ENCODE data around the gene PER3.
A peak's percentile ranks its signal among the peaks of the same experiment; 100 is the strongest.

Gene PER3

DNA sequence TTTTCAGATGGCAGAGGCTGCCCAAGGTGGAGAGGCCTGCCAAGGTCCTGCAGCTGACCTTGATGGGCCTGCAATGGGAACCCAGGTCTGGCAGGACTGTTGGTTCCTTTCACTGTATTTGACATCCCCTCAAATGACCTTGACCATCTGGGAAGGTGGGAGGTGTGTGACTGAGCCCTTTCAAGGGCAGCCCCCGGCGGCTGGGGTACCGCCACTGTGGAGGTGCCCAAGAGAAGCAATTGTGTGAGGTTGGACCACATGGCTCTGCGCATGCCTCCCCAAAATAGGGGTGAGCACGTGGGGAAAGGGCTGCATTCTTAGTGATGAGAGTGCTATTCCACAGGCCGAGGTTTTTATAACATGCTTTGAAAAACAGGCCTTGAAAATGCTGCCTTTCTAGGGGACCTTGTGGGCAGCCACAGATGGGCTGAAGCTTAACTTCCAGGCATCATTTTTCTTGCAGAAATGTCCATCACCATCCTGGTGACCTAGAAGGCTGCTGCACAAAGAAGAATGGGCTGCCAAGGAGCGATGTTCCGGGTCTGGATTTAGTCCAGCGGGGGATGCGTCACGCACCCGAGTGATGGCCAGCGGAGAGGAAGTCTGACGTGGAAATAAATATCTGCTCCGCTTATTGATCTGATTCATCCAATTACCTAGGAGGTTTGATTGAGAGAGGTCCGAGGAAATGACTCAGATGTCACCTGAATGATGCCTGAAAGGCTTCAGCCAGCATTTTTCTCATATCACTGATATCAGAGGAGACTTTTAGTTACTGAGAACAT is 85.2 kb downstream of the PER3 start:
- DNase-seq: no peak

DNA sequence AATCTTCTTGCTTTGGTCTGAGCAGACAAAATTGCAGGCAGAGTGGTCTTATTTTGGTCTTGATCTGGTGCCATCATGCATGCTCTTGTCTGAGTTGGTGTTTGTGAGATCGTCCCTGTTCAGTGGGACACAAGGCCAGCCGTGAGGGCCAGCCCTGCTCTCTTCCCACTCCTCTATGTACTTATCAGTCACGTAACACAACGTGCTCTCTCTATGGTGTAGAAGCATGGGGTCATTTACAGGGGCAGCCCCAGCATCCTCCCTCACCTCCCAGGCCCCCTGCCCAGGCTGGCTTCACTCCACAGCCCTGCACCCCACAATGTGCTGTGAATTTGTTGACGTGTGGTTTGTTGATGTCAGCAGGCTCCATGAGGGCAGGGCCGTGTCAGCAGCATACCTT is 87.0 kb downstream of the PER3 start:
- DNase-seq: no peak

DNA sequence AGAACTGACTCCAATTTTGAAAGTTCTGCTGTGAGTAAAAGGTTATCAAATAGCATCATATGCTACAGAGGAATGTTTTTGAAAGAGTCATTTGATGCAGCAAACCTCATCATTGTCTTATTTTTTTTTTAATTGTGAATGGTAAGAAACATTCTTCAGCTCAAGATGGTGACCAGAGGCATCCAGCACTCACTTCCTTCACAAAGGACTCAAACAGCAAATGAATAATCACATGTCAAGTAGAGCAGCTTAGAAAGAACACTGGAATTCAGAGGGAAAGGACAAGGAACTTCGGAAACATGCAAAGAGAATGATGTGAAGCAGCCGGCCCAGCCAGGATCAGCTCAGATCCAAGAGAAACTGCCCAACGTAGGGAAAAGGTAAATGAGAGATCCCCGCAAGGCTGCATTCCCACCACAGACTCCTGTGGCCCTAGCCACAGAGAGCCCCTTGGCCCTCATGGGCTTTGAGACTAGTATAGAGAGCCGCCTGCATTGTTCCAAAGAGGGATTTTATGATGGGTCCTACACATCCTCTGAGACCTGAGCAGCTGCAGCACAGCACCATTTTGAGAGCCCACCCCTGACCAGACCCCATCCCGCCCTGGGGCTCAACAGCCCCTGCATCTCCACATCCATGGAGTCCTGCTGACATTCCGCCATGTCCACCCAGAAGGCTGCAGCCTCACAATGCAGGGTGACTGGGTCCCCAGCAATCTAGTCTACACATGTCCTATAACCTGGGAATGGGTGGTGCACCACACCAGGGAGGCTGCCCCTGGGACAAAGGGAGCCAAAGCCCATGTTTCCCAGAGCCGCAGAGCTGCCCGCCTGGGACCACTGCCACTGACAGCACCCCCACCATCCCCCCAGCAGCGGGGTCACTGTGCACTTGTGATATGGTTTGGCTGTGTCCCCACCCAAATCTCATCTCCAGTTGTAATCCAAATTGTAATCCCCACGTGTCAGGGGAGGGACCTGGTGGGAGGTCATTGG is 90.0 kb downstream of the PER3 start:
- no peak for DNase-seq

DNA sequence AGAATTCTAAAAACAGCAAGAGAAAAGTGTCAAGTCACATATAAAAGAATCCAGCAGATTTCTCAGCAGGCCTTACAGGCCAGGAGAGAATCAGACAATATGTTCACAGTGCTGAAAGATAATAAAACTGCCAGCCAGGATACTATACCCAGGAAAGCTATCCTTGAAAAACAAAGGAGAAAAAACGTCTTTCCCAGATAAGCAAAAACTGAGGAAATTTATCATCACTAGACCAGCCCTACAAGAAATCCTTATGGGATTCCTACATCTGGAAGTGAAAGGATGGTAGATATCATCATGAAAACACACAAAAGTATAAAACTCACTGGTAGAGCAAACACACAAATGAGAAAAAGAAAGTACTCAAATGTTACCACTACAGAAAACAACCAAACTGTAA is 93.9 kb downstream of the PER3 start:
- DNase-seq: no peak

DNA sequence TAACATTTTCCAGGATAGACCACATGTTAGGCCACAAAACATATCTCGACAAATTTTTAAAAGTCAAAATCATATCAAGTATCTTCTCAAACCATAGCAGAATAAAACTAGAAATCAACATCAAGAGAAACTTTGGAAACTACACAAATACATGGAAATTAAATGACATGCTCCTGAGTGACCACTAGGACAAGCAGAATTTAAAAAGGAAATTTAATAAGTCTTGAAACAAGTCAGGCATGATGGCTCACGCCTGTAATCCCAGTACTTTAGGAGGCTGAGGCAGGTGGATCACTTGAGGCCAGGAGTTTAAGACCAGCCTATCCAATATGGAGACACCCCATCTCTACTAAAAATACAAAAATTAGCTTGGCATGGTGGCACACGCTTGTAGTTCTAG is 95.1 kb downstream of the PER3 start:
- no peak for DNase-seq

DNA sequence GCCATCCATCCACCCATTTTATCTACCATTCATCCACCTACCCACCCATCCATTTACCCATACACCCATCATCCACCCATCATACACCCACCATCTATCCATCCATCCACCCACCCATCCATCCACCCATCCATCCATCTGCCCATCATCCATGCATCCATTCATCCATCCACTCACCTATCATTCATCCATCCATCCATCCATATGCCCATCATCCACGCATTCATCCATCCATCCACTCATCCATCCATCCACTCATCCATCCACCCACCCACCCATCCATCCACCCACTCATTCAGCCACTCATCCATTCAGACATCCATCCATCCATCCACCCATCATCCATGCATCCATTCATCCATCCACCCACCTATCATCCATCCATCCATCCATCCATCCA is 100.7 kb downstream of the PER3 start:
- DNase-seq: no peak

DNA sequence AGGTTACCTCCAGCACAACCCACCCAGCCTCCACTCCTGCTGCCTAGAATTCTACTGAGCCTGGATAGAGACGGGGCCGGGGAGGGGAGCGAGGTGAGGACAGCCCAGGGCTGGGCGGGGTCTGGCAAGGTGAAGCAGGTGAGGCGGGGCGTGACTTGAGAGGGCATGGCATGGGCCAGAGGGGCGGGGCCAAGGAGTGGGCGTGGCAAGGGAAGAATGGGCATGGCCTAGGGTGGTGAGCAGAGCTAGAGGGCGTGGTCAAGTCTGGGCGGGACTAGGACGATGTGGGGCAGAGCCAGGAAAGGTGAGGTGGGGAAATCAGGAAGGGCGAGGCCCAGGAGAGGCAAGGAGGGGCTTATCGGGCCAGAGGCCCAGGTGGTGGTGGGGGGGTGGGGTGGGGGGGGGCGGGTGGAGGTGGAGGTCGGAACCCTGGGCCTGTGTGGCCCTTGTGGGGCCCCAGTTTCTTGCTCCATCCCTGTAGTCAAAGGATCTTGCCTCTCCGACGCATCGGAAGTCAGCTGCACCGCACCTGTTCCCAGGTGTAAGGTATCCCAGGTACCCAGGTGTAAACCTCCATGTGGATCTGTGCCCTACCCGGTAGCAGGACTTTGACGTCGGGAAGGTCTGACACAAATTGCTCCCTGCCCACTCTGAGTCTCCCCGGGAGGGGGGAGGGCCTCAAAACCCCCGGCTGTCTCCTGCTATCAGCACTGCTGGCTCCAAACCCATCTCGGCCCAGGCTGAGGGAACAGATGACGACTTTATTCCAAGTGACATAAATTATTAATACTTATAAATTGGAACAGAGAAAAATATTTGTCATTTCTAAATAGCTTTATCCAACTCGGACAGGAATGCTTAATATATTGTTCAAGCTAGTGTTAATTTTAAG is 101.7 kb downstream of the PER3 start:
- DNase-seq: peak in 1 of 58 donors; percentile 4

DNA sequence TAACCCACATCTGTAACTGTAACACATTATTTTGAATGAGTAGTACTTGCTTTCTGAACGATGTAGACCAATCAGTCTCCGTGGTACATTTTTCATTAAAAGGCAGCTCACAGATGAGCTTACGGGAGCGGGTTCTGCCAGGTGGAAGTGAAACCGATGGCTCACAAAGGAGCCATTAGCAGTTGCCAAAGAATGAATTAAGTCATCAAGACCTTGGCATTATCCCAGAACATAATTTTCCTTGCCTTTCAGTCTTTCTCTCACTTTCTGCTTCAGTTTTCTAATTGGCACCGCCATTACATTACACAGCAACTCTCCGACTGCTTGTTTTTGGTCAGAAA is 102.3 kb downstream of the PER3 start:
- DNase-seq: peak in 6 of 58 donors; percentile 2 to 52 (median 6)

DNA sequence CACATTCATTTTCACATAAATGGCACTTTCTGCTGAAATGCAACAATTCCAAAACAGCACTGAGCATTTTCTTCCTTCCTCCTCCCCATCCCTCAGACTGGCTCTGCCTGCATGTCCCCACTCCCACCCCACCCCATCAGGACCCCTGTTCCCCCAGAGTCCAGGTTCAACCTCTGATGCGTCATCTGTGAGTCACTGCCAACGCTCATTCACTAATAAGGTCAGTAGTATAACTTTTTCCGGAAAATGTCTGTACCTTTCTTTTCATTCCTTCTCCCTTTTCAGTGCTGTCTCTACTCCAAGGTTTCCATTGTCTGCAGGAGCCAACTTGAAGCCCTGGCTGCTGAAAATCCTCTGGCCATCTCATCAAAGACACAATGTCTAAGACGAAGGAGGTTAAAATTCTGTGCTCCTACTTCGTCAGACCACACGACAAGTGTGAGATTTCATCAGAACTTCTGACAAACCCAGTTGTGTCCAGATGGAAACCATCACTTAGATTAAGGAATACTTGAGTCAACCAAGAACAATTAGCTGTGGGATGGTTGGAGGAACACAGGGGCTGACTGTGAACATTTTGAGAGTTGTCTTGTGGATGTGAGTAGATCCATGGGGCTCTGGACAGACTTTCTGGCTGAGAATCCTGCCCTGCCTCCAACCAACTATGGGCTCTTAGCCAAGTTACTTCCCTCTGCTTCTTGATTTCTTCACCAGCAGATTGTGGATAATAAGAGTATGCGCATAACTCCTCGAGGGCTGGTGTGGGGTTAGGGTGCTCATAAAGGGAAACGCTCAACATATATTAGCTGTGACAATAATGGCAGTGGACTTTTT is 104.4 kb downstream of the PER3 start:
- no peak for DNase-seq

DNA sequence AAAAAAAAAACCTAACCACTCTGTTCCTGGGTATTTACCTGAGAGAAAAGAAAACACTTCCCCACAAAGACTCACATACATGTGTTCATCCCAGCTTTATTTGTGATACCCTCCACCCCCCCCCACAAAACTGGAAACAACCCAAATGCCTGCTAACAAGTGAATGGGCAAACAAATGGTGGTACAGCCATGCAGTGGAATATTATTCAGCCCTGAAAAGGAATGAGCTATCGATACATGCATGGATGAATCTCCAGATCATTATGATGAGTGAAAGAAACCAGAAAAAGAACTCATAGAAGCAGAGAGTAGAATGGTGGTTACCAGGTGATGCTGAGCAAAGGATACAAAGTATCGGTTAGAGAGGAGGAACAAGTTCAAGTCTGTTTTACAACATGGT is 106.8 kb downstream of the PER3 start:
- no peak for DNase-seq

DNA sequence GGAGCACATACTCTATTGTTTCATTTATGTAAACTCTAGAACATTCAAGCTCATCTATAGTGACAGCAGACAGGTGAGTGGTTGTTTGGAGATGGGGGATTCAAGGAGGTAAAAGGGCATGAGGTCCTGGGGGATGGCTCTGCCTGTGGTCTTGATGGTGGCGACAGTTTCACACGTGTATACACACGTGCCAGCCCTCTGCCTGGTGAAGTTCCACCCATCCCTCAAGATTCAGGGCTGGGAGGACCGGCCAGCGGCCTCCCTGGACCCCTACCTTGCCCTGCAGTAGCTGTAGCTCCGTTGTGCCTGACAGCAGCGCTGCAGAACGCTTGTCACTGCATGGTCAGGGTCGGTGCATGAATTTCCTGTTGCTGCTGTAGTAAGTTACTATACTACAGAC is 107.7 kb downstream of the PER3 start:
- no peak for DNase-seq

DNA sequence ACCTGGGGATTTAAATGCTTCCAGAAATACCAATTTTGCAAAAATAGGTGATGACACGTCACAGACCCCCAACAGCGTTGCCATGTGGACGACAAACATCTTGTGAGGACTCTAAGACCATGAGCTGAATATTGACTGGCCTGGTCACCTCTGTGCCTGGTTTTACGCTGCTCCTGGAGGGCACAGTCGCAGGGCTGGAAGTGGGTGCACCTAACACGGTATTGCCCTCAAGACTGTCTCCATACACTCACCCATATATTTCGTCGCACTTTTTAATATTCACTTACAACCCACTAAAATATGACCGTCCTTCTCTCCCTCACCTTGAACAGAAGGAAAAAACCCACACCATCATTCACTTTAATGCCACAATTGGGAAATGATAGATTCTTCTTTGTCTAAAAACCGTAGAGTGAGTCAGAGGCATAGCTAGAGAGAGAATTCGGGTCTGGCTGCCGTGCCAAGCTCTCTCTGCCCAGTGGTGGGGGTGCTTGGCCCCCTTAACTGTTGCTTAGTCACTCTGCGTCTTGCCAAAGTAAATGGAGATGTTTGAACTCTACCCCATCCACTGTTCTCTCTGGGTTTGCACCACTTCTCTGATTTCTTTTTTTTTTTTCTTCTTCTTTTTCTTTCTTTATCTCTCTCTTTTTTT is 109.6 kb downstream of the PER3 start:
- peak in 2 of 58 donors; percentile 22 to 39 for DNase-seq

All from anterior cingulate cortex (tissue), 58 donors.